Bronchial epithelial cell (primary cell): Measurements from ENCODE around the gene CACHD1. TPM values are rescaled to one million over a fixed set of nuclear protein-coding genes. Genes with fewer than 3 reads are reported as not detected.

Source experiments
- DNase-seq: peaks from one replicate; pipeline ENCODE4 v3.0.0-alpha.2; 2010; ENCODE audit warnings: low read depth
- FAIRE-seq: peaks from 2 replicates; lab custom pipeline; 2011; peaks lifted over from hg19 to GRCh38; lab: Jason Lieb, UNC
- H3K27me3 ChIP-seq: 2 replicates; pipeline ENCODE4 v1.5.1; 2011; ENCODE audit warnings: low read length; ENCODE audit not compliant: control insufficient read depth, insufficient read depth
- H3K36me3 ChIP-seq: 2 replicates; pipeline ENCODE4 v1.5.1; 2011; ENCODE audit warnings: low read length; ENCODE audit not compliant: control insufficient read depth, insufficient read depth
- H3K4me3 ChIP-seq: 2 replicates; pipeline ENCODE4 v1.5.1; 2011; ENCODE audit warnings: mild to moderate bottlenecking, low read depth, low read length, control low read depth
- CTCF ChIP-seq: IDR thresholded peaks from 2 replicates; pipeline ENCODE4 v1.5.1; 2011; ENCODE audit warnings: mild to moderate bottlenecking, moderate library complexity, low read length, control low read depth, inconsistent platforms; ENCODE audit not compliant: insufficient read depth, severe bottlenecking
- total RNA-seq: library from RNA; depleted of rRNA; stranded (reverse); fragments of >200 nt; gene quantifications from 2 replicates; pipeline ENCODE4 v1.2.1, GENCODE V29; 2014

CACHD1 gene
- total RNA-seq, 1 donor from 2014 or later, result 1.8 TPM

GRCh38 chr1:64522740-64523139, 52.8 kb downstream of the CACHD1 start:
- FAIRE-seq, result no peak
- no peak for TF ChIP-seq CTCF
- Histone ChIP-seq H3K27me3 (no peaks in the 10 kb centered on the region), H3K36me3 (no peaks in the 10 kb centered on the region), H3K4me3 (no peak overlapping the region)
- no peak for DNase-seq

- no peak overlapping the region for H3K4me3 ChIP-seq
- no peak for DNase-seq
- no peak for TF ChIP-seq CTCF
- FAIRE-seq, result no peak
- H3K27me3 ChIP-seq, result no peaks in the 10 kb centered on the region
- H3K36me3 ChIP-seq, result no peaks in the 10 kb centered on the region
Measured at GRCh38 chr1:64523413-64524337, 53.7 kb downstream of the CACHD1 start.

GRCh38 chr1:64524614-64525013, 54.7 kb downstream of the CACHD1 start:
- no peak overlapping the region for H3K4me3 ChIP-seq
- no peak for TF ChIP-seq CTCF
- DNase-seq, result no peak
- no peaks in the 10 kb centered on the region for H3K27me3 ChIP-seq
- FAIRE-seq, result no peak
- no peaks in the 10 kb centered on the region for H3K36me3 ChIP-seq

GRCh38 chr1:64525116-64525686, 55.3 kb downstream of the CACHD1 start:
- no peak for TF ChIP-seq CTCF
- Histone ChIP-seq H3K4me3 (no peak overlapping the region), H3K27me3 (no peaks in the 10 kb centered on the region), H3K36me3 (no peaks in the 10 kb centered on the region)
- no peak for DNase-seq
- FAIRE-seq, result no peak

- FAIRE-seq (no peak), DNase-seq (peak; percentile 72)
- no peak overlapping the region for H3K4me3 ChIP-seq
- no peak for TF ChIP-seq CTCF
- no peaks in the 10 kb centered on the region for H3K27me3 ChIP-seq
- no peaks in the 10 kb centered on the region for H3K36me3 ChIP-seq
Measured at GRCh38 chr1:64526312-64526711, 56.4 kb downstream of the CACHD1 start.

GRCh38 chr1:64527165-64527564, 57.2 kb downstream of the CACHD1 start:
- no peak overlapping the region for H3K4me3 ChIP-seq
- H3K36me3 ChIP-seq, result no peaks in the 10 kb centered on the region
- no peaks in the 10 kb centered on the region for H3K27me3 ChIP-seq
- FAIRE-seq (no peak), DNase-seq (no peak)
- TF ChIP-seq CTCF, result no peak
